ENCODE results near the gene CCL27. TPM values are rescaled to one million over a fixed set of nuclear protein-coding genes. Genes with fewer than 3 reads are reported as not detected.

Gene CCL27
- total RNA-seq, 2 donors from 2014 or later: not detected

DNA sequence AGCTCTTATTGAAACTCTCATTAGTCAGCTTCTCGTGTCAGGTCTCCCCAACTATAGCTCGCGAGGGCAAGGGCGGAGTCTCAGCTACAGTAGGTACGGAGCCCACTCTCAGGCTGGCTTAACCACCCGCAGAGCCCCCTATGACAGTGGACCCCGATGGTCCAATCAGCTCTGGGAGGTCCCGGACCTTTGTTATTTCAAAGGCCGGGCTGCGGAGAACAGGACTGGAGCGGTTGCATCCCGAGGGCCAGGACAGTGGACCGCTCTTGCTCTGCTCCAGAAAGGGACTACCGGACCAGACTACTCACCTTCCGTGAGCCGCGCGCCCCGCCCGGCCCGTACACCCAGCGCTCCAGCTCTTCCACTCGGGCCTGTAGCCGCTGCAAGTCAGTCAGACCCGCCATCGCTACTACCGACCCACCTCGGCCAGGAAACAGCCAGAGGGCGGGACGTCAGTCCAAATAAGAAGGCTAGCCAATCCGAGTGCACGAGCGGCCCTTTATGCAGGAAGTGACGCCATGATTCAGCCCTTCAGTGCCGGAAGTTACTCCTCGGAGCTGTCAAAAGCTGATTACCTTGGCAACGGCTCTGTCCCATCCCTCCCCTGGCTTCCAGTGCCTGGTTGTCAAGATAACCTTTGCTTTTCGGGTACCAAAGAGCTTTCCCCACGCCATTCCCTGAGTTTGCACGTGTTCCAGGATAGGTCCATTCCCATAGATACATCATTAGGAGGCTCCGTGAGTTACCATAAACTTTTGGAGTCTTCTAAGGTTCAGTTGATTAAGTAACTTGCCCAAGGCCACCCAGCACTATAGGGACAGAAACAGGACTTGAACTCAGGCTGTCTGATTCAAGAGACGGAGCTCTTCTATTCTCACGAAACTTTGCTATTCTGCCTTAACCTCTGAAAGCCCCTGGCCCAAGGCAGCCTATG lies 42.1 kb downstream of the CCL27 start, which contains the start of gene DCTN3:
Gene DCTN3 (minus strand): TSS at position 435 of the 934 bp plus-strand sequence. CDS start 31 bp downstream, at position 404.
- peak within 1 kb of the TSS; percentile 85 to 97 for H3K27ac Mint-ChIP-seq
- H3K36me3 Mint-ChIP-seq: peaks cover 8% of the 10 kb centered on the region
- peak; percentile 95 for DNase-seq (ENCODE audit: low spot score)
- peaks cover 17 to 19% of the 10 kb centered on the region in 2 donors for H3K27me3 Mint-ChIP-seq
- peak; percentile 98 to 99 for ATAC-seq
- no peaks in the 10 kb centered on the region for H3K9me3 Mint-ChIP-seq
- H3K4me1 Mint-ChIP-seq (ENCODE audit: low read depth in 2 of 2): peaks cover 26% of the 10 kb centered on the region in 2 donors
- peak within 1 kb of the TSS; percentile 99 for H3K4me3 Mint-ChIP-seq

DNA sequence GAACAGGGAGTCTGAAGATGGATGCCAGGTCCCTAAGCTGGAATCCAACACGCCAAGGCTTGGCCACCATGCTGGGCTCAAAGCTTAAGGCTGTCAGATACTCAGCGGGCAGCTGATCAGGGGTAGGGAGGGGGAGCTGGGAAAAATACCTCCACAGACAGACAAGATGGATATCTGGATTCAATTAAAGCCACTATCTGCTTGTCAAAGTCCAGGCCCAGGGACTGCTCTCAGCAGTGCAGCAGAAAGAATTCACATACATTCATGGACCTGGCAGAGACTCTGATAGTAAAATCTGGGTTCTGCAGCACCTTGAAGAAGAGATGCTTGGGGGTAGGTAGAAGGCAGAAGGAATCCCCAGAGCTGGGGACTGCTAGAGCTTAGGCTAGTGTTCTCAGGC lies 47.3 kb downstream of the CCL27 start:
- no peak overlapping the region for H3K27ac Mint-ChIP-seq
- no peak overlapping the region for H3K4me3 Mint-ChIP-seq
- DNase-seq (ENCODE audit: low spot score) (no peak), ATAC-seq (no peak)
- H3K36me3 Mint-ChIP-seq: peaks cover 8% of the 10 kb centered on the region
- no peaks in the 10 kb centered on the region for H3K27me3 Mint-ChIP-seq
- H3K9me3 Mint-ChIP-seq: no peaks in the 10 kb centered on the region
- H3K4me1 Mint-ChIP-seq (ENCODE audit: low read depth in 2 of 2): peaks cover 32 to 33% of the 10 kb centered on the region in 2 donors

DNA sequence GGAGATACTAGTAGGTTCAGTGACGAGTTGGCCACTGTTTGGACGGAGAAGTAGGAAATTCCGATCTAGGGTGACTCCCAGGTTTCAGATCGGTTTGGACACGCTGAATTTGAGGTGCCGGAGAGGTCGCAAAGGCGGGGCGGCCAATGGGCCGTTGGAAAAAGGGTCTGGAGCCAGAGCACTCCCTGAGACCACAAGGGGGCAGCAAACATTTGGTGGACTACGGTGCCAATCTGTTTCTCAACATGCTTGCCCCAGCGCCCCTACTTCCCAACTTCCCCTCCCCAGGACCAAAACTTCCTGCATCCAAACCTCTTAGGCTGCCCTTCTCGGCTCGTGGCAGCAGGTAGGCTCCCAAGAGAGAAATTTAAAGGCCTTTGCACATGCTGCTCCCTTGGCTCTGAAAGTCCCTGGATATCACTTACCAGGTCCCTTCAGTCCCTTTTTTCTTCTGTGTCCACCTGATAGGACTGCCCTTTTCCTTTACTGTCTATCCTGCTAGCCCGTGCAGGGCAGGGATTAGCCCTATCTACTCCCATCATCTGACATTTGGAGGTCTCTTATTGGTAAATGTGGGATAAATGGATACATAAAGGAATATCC lies 49.6 kb downstream of the CCL27 start:
- H3K36me3 Mint-ChIP-seq: peaks cover 8% of the 10 kb centered on the region
- peak overlapping the region; percentile 95 for H3K4me3 Mint-ChIP-seq
- H3K27ac Mint-ChIP-seq: peak overlapping the region; percentile 93 to 95
- H3K27me3 Mint-ChIP-seq: no peaks in the 10 kb centered on the region
- H3K9me3 Mint-ChIP-seq: no peaks in the 10 kb centered on the region
- DNase-seq (ENCODE audit: low spot score): peak; percentile 83
- H3K4me1 Mint-ChIP-seq (ENCODE audit: low read depth in 2 of 2): peaks cover 19% of the 10 kb centered on the region in 2 donors
- ATAC-seq: peak; percentile 46 to 54

Other genes starting within 250 kb of the CCL27 start
- gene FAM219A, start 204.1 kb downstream of the CCL27 start, total RNA-seq: 10 to 100 TPM; 21.4 to 23.5 TPM
- gene DNAI1, start 203.9 kb downstream of the CCL27 start, total RNA-seq: not detected
- not detected for gene ENHO, start 139.7 kb downstream of the CCL27 start, total RNA-seq
- not detected for gene CNTFR, start 72.9 kb downstream of the CCL27 start, total RNA-seq
- gene RPP25L, start 50.6 kb downstream of the CCL27 start, total RNA-seq: 10 to 100 TPM; 22.7 to 23.1 TPM
- gene DCTN3, start 42.2 kb downstream of the CCL27 start, total RNA-seq: 100 to 1,000 TPM in 1 of 2 donors, 10 to 100 TPM in 1; 79.8 to 141 TPM
- gene ARID3C, start 33.6 kb downstream of the CCL27 start, total RNA-seq: under 1 TPM in 1 of 2 donors, not detected in 1; 0.31 TPM
- gene SIGMAR1, start 24.9 kb downstream of the CCL27 start, total RNA-seq: 100 to 1,000 TPM in 1 of 2 donors, 10 to 100 TPM in 1; 45.6 to 109 TPM
- 10 to 100 TPM; 19.4 to 50.2 TPM for gene GALT, start 16.0 kb downstream of the CCL27 start, total RNA-seq
- 10 to 100 TPM in 1 of 2 donors, 1 to 10 TPM in 1; 6.8 to 16.8 TPM for gene IL11RA, start 10.5 kb downstream of the CCL27 start, total RNA-seq
- not detected for gene CCL19, start 28.6 kb upstream of the CCL27 start, total RNA-seq
- not detected for gene CCL21, start 47.5 kb upstream of the CCL27 start, total RNA-seq